22Rv1 (cell line): ENCODE results near the gene NEDD4.

Source experiments
- ZFX ChIP-seq: fragments of 450-650 bp; IDR thresholded peaks from 2 replicates; pipeline ENCODE4 v1.6.1; 2017; ENCODE audit warnings: antibody characterized with exemption, borderline replicate concordance
- TF ChIP-seq, protein P1 (sequence below): fragments of 450-650 bp; IDR thresholded peaks from 2 replicates; pipeline ENCODE4 v1.5.1; 2017; ENCODE audit warnings: mild to moderate bottlenecking

DNA sequence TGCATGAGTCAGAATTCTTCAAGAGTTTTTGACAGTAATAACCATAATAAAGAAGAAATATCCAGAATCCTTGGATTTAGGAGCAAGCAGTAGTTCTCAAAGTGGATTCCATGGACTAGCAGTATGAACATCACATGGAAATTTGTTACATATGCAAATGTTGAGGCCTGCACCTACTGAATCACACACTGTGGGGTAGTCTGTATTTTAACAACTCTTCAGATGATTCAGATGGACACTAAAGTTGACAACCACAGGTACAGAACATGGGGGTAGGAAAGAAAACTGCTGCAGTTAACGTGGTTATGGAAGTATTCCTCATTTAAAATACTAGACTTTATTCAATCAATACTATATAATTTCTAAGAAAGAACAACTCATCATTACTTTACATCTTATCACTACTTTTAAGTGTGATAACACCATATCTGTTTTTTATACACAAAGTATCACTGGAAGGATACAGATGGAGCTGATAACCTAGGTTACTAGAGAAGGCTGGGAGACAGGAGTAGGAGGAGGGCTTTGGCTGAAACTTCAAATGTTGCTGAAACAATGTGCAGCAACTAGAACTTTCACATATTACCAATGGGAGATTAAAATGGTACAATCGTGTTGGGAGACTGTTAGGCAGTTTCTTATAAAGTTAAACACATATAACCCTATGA lies 11.7 kb downstream of the NEDD4 start:
- TF ChIP-seq, protein P1, sequence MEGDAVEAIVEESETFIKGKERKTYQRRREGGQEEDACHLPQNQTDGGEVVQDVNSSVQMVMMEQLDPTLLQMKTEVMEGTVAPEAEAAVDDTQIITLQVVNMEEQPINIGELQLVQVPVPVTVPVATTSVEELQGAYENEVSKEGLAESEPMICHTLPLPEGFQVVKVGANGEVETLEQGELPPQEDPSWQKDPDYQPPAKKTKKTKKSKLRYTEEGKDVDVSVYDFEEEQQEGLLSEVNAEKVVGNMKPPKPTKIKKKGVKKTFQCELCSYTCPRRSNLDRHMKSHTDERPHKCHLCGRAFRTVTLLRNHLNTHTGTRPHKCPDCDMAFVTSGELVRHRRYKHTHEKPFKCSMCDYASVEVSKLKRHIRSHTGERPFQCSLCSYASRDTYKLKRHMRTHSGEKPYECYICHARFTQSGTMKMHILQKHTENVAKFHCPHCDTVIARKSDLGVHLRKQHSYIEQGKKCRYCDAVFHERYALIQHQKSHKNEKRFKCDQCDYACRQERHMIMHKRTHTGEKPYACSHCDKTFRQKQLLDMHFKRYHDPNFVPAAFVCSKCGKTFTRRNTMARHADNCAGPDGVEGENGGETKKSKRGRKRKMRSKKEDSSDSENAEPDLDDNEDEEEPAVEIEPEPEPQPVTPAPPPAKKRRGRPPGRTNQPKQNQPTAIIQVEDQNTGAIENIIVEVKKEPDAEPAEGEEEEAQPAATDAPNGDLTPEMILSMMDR = no peak
- no peak for TF ChIP-seq ZFX
